ENCODE results near the gene C1orf232. TPM values are rescaled to one million over a fixed set of nuclear protein-coding genes. Genes with fewer than 3 reads are reported as not detected.

C1orf232 gene
- total and polyA plus RNA-seq, 9 of the 15 experiments (the other 6 are each of a cell fraction or from before 2014, with no cell fraction given): not detected

- peak; percentile 62 for TF ChIP-seq MECOM (CRISPR knock-in tag; IDR thresholded peaks at IDR 0.05)
- TF ChIP-seq PHF21A (IDR thresholded peaks at IDR 0.05; ENCODE audit: borderline replicate concordance, low read depth): no peak
- peak; percentile 47; the same call in 1 of the 2 replicates for TF ChIP-seq ETV5 (CRISPR knock-in tag; IDR thresholded peaks at IDR 0.05; ENCODE audit: low read depth)
- peak in 1 of 2 experiments; percentile 16; a peak in 1 of 4 replicates for TF ChIP-seq NRF1 (conservative IDR thresholded peaks at IDR 0.05 in 1 of 2, IDR thresholded peaks at IDR 0.05 in 1 of 2)
- peak; percentile 89 for TF ChIP-seq ZNF592 (IDR thresholded peaks at IDR 0.05)
- TF ChIP-seq EWSR1 (IDR thresholded peaks at IDR 0.05; ENCODE audit: borderline replicate concordance, low read depth, partially characterized antibody): no peak
- TF ChIP-seq POLR2AphosphoS5 (IDR thresholded peaks at IDR 0.05; ENCODE audit: control insufficient read depth, insufficient read depth, low read depth, low read length): peak; percentile 90
- no peak for TF ChIP-seq ZNF740 (CRISPR knock-in tag; IDR thresholded peaks at IDR 0.05)
- peak in 1 of 2 experiments; percentile 44; a peak in 2 of 4 replicates for TF ChIP-seq ZNF740 (tag; IDR thresholded peaks at IDR 0.05)
- TF ChIP-seq CHAMP1 (IDR thresholded peaks at IDR 0.05): peak; percentile 100
- no peak for TF ChIP-seq ZNF217 (CRISPR knock-in tag; IDR thresholded peaks at IDR 0.05)
- TF ChIP-seq ZNF707 (CRISPR knock-in tag; conservative IDR thresholded peaks at IDR 0.05): peak; percentile 54; the same call in 1 of the 2 replicates
- TF ChIP-seq SETDB1 (IDR thresholded peaks at IDR 0.05; ENCODE audit: low read length): no peak
- TF ChIP-seq ARID2 (IDR thresholded peaks at IDR 0.05): 0 out of 2 replicates have a peak, but pooled peaks have one; percentile 63
- TF ChIP-seq SOX6 (IDR thresholded peaks at IDR 0.05): peak; percentile 99
- TF ChIP-seq LEF1 (IDR thresholded peaks at IDR 0.05): peak; percentile 98
- TF ChIP-seq SMARCE1 (IDR thresholded peaks at IDR 0.05): peak; percentile 93
- no peak for TF ChIP-seq TAF15 (IDR thresholded peaks at IDR 0.05; ENCODE audit: low read depth, low read length)
- TF ChIP-seq ZKSCAN1 (IDR thresholded peaks at IDR 0.05; ENCODE audit: low read depth, low read length): peak; percentile 78
- TF ChIP-seq MCM3 (IDR thresholded peaks at IDR 0.05): no peak
- TF ChIP-seq ZKSCAN8 (CRISPR knock-in tag; IDR thresholded peaks at IDR 0.05): peak; percentile 22; the same call in 1 of the 2 replicates
Observed at GRCh38 chr1:26126321-26127084, 42.3 kb downstream of the C1orf232 start (continued).
